Eye (tissue), 1 donor: ENCODE measurements around the gene CPM.

Experiments
- DNase-seq: peaks from one replicate; pipeline ENCODE4 v3.0.0-alpha.2; 2015

CPM gene

DNA sequence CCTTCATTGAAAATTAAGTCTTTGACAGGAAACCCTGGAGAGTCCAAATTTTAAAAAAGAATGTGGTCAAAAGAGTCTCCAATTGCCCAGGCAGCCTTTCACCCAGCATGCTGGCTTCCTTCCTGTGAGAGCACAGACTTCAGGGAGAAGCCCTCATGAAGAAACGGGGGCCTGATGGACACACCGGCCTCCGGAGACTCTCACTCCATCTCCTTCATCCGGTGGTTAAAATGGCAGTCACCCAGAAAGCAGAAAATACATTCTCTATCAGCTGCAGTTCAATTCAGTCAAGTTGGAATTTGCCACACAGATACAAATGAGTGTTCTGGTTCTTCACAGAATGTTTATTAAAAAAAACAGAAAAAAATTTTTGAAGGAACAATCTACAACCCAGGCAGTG lies 56.5 kb downstream of the CPM start:
- DNase-seq = peak; percentile 23

DNA sequence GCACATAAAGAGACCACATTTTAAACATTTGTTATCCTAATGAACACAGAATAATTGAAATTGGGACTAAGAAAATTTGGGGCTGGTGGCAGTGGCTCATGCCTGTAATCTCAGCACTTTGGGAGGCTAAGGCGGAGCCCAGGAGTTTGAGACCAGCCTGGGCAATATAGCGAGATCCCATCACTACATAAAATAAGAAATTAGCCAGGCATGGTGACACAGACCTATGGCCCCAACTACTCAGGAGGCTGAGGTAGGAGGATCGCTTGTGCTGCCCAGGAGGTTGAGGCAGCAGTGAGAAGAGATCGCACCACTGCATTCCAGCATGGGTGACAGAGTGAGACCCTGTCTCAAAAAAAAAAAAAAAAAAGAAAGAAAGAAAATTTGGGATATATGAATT lies 59.7 kb downstream of the CPM start:
- no peak for DNase-seq

GRCh38 chr12:68871921-68872320 lies 61.0 kb downstream of the CPM start:
- DNase-seq = no peak

GRCh38 chr12:68871396-68871795 lies 61.6 kb downstream of the CPM start:
- no peak for DNase-seq

GRCh38 chr12:68870443-68870842 lies 62.5 kb downstream of the CPM start:
- DNase-seq = no peak

GRCh38 chr12:68870011-68870410 lies 63.0 kb downstream of the CPM start:
- DNase-seq = no peak

DNA sequence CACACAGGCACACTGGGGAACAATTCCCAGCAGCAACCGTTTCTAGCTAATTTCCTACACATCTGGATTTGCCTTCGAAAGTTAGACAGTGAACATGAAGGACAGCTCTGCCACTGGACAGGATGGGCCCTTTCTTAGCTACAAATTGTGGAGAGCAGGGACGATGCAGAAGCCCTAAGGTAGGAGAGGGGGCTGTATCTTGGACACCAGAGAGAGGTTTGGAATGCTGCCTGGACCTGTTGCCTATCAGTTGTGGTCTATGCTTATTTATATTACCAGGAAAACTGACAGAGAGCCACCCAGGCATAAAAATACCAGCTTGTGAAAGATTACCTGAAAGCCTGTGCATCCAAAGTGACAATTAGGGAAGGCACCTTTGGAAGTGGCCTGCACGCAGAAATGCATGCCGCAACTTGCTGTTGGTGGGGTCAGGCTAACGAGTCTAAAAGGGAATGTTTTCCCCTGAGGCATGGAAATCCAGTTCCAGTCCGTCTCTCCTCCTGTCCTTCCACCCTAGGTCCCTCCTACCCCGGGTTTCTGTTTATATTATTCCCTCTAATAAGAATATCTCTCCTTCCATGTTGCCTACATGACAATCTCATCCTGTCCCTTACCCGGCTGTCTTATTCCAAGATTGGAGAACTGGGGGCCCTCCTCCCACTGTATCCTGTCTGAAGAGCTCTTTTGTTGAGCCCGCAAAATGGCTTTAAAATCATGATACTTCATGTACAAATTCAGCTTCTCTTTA lies 64.8 kb downstream of the CPM start:
- peak; percentile 23 for DNase-seq

DNA sequence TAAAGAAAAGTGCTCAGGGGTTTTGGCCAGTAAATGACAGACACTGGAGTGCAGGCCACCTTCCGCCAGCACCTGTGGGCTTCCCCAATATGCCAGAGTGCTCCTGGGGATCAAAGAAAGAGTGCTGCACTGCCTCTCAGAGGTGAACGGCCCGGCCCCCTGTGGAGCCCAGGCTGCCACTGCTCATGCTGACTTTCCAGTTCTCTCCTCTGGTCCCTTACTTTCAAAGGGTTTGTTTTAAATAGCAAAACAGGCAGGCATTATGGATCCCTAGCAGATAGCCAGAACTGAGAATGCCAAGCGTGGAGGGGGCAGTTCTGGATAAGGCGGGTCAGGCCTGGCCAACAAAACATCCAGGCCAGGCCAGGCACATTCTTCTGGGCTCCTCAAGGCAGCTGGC lies 65.4 kb downstream of the CPM start:
- no peak for DNase-seq

DNA sequence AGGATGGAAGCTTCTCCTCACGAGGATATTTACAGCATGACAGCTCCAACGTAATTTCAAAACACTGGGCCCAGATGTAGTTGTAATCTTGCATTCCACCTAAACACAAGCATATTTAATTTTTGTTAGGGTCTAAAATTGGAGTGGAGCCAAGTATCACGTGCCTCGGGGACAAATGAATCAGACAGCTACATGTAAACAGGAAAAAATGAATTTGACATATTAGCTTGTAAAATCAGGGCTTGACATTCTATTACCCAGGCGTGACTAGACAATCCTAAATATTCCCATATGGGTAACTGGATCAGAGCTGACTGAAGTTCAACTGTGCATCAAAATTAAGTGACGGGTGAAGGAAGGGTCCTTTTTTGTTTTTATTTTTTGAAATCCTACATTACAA lies 66.0 kb downstream of the CPM start:
- DNase-seq = peak; percentile 32

DNA sequence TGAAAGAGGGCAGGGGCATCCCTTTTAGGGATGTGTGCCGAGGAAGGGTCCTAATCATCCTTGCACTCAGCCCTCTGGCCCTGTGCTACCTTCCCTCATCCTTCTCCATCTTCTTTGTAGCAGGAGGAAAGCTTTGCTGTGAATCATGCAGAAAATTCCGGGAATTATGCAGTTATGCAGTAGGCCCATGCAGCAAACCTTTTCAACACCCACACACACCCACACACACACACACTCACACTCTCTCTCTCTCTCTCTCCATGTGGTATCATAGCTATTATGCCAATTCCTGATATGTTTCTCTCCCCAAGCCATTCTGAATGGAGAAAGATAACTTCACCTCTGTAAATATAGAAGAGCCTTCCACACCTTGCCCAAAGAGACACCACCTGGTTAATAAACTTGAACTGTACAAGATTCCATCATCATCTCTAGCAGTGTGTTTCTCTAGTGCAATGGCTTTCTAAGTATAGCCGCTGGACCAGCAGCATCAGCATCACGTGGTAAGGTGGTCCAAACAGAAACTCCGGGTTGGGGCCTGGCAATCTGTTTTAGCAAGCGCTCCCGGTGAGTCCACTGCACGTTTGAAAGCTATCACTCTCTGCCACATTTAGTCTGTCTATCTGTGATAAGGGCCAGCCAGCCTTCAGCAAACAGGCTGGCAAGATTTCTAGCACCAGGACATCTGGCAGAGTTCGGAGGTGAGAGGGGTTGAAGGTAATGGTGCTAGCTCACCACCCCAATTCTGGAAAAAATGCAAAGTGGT lies 67.4 kb downstream of the CPM start:
- no peak for DNase-seq

DNA sequence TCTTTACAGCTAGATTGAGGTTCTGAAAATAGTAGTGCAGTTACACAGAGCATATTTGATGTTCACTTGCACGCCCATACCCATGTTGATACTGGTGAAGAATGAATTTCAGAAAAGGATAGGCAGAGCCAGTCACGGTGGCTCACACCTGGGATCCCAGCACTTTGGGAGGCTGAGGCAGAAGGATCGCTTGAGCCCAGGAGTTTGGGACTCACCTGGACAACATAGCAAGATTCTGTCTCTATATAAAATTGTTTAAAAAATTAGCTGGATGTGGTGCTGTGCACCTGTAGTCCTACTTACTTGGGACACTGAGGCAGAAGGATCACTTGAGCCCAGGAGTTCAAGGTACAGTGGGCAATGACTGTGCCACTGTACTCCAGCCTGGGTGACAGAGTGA lies 68.4 kb downstream of the CPM start:
- no peak for DNase-seq

DNA sequence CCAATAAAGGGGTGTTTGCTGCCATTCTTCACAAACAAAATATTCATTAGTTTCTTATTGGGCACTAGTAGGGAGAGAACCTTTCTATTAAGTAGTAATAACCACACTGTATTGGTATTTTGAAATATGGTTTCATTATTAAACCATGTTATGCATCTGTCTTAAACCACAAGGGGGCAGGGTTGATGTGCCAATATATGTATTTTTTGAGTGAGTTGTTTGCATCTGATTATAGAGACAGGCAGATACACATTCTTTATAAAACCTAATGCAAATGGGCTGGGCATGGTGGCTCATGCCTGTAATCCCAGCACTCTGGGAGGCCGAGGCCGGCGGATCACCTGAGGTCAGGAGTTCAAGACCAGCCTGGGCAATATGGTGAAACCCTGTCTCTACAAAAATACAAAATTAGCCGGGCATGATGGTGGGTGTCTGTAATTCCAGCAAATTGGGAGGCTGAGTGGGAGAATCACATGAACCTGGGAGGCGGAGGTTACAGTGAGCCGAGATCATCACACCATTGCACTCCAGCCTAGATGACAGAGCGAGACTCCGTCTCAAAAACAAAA lies 69.0 kb downstream of the CPM start:
- DNase-seq = peak; percentile 58

- DNase-seq = no peak
Observed at GRCh38 chr12:68863109-68863770, 69.7 kb downstream of the CPM start.

- no peak for DNase-seq
Observed at GRCh38 chr12:68861890-68862289, 71.1 kb downstream of the CPM start.

- no peak for DNase-seq
Observed at GRCh38 chr12:68856510-68856909, 76.5 kb downstream of the CPM start.

DNA sequence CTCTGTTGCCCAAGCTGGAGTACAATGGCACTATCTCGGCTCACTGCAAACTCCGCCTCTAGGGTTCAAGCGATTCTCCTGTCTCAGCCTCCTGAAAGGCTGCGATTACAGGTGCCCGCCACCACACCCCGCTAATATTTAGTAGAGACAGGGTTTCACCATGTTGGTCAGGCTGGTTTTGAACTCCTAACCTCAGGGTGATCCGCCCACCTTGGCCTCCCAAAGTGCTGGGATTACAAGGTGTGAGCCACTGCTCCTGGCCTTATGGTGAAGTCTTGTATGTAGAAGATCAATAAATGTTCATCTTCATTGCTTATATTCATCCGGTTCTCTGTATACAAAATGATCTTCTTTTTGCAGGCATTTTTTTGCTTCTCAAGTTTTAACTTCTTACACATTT lies 77.2 kb downstream of the CPM start:
- DNase-seq = no peak

DNA sequence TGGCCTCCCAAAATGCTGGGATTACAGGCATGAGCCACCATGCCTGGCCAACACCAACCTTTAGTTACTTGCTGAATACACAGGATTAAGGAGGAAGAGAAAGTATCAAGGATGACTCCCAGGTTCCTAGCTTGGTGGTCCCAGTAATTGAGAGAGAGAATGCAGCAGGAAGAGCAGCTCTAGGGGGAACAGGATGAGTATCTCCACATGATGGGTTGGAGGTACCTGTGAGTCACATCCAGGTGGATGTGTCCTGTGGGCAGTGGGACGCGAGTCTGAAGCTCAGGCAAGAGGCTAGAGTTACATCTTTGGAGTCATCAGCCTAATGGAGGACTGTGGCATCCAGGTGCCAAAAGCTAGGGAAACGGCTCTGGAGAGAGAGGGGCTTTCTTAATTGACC lies 77.9 kb downstream of the CPM start:
- DNase-seq = no peak

DNA sequence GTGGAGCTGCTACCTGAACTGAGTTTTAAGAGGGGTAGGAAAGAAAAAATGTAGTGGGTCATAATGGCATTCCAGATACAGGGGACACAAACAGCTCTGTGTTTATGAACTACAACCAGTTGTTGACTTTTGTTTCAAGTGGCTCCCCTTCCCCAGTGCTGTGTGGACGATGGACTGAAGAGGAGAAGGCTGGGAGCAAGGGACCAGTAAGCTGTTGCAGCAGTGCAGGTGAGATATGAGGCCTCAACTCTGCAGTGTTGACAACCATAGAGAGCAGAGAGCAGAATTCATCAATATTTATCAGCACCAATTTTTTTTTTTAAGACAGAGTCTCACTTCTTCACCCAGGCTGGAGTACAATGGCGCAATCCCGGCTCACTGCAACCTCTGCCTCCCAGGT lies 78.4 kb downstream of the CPM start:
- DNase-seq = no peak

- DNase-seq = no peak
Observed at GRCh38 chr12:68854078-68854468, 78.9 kb downstream of the CPM start.

GRCh38 chr12:68853396-68854077 lies 79.4 kb downstream of the CPM start:
- DNase-seq = no peak

- DNase-seq = no peak
Observed at GRCh38 chr12:68851592-68852306, 81.2 kb downstream of the CPM start.

DNA sequence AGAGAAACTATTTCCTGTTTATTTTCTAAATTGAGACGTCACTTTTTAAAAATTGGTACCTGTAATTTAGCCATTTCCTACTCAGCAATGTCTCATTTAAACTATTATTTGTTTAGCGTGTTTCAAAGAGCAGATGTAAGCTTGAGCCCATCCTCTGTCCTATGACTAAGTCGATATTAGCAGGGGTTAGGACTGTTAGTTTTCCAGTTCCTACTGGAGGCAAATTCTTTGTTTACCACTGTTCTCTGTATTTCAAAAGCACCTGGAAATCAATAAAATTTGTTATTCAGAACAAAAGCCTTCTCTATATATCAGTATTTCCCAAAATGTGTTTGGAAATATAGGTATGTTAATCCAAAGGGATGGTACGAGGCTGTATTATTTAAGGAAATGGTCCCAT lies 82.6 kb downstream of the CPM start:
- DNase-seq = no peak
